ENCODE data around the gene BRSK2. TPM values are rescaled to one million over a fixed set of nuclear protein-coding genes. Genes with fewer than 3 reads are reported as not detected.

BRSK2 gene
- total RNA-seq, 1 experiment from 2014 or later, result 32.2 TPM

DNA sequence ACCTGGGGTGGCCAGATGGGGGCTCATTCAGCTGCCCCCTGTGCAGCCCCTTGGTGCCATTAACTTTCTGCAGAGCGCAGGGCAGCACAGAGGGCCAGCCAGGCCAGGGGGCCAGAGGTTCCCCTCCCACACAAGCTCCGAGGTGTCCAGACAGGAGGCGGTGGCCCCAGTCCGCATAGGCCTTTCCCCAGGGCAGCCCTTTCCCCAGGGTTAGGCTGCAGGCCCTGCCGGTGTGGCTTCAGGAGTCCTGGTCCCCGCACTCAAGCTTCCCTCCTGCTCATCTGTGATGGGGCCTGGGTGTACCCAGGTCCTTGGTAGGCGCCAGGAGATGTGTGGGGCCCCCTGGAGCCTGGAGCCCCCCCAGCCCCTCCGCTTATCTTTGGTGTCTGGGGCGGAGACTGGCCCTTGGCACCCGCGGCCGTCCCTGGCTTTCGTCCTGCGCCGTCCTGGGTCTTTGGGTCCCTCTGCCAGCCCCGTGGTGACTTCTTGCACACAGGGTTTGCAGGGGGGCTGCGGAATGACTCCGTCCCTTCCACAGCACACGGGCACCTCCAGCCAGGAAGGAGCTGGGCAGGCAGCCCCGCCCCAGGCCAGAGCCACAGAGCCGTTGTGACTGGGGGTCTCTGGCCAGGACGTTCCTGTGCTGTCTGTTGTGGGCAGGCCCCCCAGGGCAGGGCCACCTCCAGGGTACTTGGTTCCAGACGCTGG is 8.9 kb downstream of the BRSK2 start:
- no peak for DNase-seq (ENCODE audit: low read depth, low spot score)
- intact Hi-C loops (cut with micrococcal nuclease; ENCODE audit: unreplicated experiment), result no loop called here
- in situ Hi-C loops (cut with HindIII; ENCODE audit: low pct_unique_long_range_greater_than_20kb, low sequenced_read_pairs), result no loop called here
- Histone ChIP-seq H3K9me3 (ENCODE audit: control insufficient read depth, insufficient read depth, low read depth, low read length) (no peaks in the 10 kb centered on the region), H3K27ac (ENCODE audit: low read length) (no peak overlapping the region), H3K4me3 (ENCODE audit: low read depth in 2 of 2, low read length in 2 of 2) (no peak overlapping the region), H3K27me3 (ENCODE audit: control insufficient read depth, insufficient read depth, low read length) (no peaks in the 10 kb centered on the region), H3K36me3 (ENCODE audit: control insufficient read depth, insufficient read depth, low read length) (no peaks in the 10 kb centered on the region), H3K4me1 (ENCODE audit: control insufficient read depth, insufficient read depth, low read length) (peaks cover 10% of the 10 kb centered on the region)
- no peak for ATAC-seq
- CTCF ChIA-PET, result interaction anchor here (0.5 kb wide), 1 partner anchor 144 kb away, joined by 5 read pairs; no protein-coding TSS in a partner anchor
- TF ChIP-seq SIN3A (IDR thresholded peaks at IDR 0.05; ENCODE audit: borderline replicate concordance, insufficient read depth, low read depth, low read length) (no peak), TCF7L2 (IDR thresholded peaks at IDR 0.05; ENCODE audit: low read depth, low read length) (no peak), POLR2AphosphoS5 (IDR thresholded peaks at IDR 0.05; ENCODE audit: low read depth, low read length) (no peak)
- POLR2A ChIA-PET, result interaction anchor here (0.6 kb wide), 2 partner anchors 48 to 882 kb away, joined by 3 to 6 read pairs; no protein-coding TSS in a partner anchor
- no TSS peak for BruUV-seq (replicated peaks)

DNA sequence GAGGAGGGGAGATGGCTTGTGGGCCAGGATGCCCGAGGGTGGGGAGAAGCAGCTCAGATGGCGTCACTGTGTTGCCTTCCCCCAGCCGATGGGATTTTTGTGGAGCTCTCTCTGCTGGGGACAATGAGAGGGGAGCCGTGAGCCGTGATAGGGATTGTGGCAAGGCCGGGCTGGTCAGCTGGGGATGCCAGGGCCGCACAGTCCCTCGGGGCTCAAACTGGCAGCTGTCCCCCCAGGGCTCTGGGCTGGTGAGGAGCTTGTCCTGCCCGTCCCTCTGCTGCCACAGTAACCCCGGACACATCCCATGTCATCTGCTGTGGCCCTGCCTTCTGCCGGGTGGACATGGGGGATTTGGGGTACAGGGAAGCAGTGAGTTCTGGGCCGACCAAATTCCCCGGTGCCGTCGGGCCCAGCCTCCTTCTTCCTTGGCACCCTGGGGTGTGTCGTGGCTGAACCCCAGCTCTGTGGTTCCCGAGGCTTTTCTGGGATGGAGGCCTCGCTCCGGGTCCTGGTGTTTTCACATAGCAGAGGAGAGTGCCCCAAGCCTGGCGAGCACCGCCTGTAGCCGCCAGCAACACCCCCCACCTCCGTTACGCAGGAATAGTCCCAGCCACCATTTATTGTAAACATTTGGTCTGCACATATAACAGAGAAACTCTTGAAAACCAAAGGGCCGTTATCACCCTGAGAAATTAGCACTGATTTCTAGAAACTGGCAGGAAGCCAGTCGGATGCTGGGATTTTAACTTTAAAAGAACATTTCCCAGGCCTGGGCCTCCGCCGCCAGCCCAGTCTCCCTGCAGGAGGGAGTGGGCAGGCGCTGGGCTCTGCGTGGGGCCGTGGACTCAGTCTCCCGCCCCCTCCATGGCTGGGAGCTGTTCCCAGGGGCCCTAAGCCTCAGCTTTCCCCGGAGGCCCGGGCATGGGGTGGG is 9.9 kb downstream of the BRSK2 start:
- in situ Hi-C loops (cut with HindIII; ENCODE audit: low pct_unique_long_range_greater_than_20kb, low sequenced_read_pairs), result no loop called here
- no peak overlapping the region for H3K4me3 ChIP-seq (ENCODE audit: low read depth in 2 of 2, low read length in 2 of 2)
- no peak overlapping the region for H3K27ac ChIP-seq (ENCODE audit: low read length)
- peaks cover 10% of the 10 kb centered on the region for H3K4me1 ChIP-seq (ENCODE audit: control insufficient read depth, insufficient read depth, low read length)
- no peak for DNase-seq (ENCODE audit: low read depth, low spot score)
- intact Hi-C loops (cut with micrococcal nuclease; ENCODE audit: unreplicated experiment), result no loop called here
- H3K36me3 ChIP-seq (ENCODE audit: control insufficient read depth, insufficient read depth, low read length), result no peaks in the 10 kb centered on the region
- no peaks in the 10 kb centered on the region for H3K27me3 ChIP-seq (ENCODE audit: control insufficient read depth, insufficient read depth, low read length)
- TF ChIP-seq POLR2AphosphoS5 (IDR thresholded peaks at IDR 0.05; ENCODE audit: low read depth, low read length) (no peak), SIN3A (IDR thresholded peaks at IDR 0.05; ENCODE audit: borderline replicate concordance, insufficient read depth, low read depth, low read length) (no peak), TCF7L2 (IDR thresholded peaks at IDR 0.05; ENCODE audit: low read depth, low read length) (no peak)
- TF ChIP-seq, protein P1, sequence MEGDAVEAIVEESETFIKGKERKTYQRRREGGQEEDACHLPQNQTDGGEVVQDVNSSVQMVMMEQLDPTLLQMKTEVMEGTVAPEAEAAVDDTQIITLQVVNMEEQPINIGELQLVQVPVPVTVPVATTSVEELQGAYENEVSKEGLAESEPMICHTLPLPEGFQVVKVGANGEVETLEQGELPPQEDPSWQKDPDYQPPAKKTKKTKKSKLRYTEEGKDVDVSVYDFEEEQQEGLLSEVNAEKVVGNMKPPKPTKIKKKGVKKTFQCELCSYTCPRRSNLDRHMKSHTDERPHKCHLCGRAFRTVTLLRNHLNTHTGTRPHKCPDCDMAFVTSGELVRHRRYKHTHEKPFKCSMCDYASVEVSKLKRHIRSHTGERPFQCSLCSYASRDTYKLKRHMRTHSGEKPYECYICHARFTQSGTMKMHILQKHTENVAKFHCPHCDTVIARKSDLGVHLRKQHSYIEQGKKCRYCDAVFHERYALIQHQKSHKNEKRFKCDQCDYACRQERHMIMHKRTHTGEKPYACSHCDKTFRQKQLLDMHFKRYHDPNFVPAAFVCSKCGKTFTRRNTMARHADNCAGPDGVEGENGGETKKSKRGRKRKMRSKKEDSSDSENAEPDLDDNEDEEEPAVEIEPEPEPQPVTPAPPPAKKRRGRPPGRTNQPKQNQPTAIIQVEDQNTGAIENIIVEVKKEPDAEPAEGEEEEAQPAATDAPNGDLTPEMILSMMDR (IDR thresholded peaks at IDR 0.05), result no peak
- TF ChIP-seq, protein P2, sequence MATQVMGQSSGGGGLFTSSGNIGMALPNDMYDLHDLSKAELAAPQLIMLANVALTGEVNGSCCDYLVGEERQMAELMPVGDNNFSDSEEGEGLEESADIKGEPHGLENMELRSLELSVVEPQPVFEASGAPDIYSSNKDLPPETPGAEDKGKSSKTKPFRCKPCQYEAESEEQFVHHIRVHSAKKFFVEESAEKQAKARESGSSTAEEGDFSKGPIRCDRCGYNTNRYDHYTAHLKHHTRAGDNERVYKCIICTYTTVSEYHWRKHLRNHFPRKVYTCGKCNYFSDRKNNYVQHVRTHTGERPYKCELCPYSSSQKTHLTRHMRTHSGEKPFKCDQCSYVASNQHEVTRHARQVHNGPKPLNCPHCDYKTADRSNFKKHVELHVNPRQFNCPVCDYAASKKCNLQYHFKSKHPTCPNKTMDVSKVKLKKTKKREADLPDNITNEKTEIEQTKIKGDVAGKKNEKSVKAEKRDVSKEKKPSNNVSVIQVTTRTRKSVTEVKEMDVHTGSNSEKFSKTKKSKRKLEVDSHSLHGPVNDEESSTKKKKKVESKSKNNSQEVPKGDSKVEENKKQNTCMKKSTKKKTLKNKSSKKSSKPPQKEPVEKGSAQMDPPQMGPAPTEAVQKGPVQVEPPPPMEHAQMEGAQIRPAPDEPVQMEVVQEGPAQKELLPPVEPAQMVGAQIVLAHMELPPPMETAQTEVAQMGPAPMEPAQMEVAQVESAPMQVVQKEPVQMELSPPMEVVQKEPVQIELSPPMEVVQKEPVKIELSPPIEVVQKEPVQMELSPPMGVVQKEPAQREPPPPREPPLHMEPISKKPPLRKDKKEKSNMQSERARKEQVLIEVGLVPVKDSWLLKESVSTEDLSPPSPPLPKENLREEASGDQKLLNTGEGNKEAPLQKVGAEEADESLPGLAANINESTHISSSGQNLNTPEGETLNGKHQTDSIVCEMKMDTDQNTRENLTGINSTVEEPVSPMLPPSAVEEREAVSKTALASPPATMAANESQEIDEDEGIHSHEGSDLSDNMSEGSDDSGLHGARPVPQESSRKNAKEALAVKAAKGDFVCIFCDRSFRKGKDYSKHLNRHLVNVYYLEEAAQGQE (IDR thresholded peaks at IDR 0.05; ENCODE audit: insufficient read depth in 1 of 2, low read depth in 2 of 2, low read length in 1 of 2), result 0 out of 4 replicates have a peak, but pooled peaks of 1 of the 2 experiments have one; percentile 18
- ChIA-PET POLR2A (no interaction called here), CTCF (no interaction called here)
- no peak for ATAC-seq
- no TSS peak for BruUV-seq (replicated peaks)
- no peaks in the 10 kb centered on the region for H3K9me3 ChIP-seq (ENCODE audit: control insufficient read depth, insufficient read depth, low read depth, low read length)
